Activated CD4-positive, alpha-beta T cell treated with anti-CD3 and anti-CD28 coated beads for 24 hours (primary cell): ENCODE data around the gene PRLR.
"Not testable (repeated sequence)": the region's sequence is repeated elsewhere in the genome, so short reads cannot be mapped to it uniquely, and the experiment has no call there.

Experiments used
- DNase-seq, 2 donors: peaks; one replicate each; pipeline ENCODE4 v3.0.0-alpha.2; 2020; ENCODE audit warnings: low read depth in 2 of 2

The PRLR gene

DNA sequence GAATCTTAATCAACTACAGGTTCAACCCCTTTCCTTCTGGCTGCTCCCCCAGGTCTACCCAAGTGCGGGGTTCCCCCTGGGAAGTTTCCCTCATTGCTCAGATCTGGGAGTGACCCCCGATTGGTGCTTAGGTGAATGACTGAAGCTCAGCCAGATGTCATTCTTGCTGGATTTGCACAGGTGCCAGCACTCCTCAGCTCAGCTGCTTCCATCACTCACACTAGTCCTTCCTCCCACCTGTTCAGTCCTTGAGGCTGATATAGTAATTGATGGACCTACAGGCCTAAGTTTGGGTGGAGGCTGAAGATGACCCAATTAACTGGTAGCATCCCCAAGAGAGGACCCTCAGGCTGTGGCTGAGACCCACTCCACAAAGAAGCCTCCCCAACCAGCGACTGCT is 32.9 kb downstream of the PRLR start:
- no peak for DNase-seq

DNA sequence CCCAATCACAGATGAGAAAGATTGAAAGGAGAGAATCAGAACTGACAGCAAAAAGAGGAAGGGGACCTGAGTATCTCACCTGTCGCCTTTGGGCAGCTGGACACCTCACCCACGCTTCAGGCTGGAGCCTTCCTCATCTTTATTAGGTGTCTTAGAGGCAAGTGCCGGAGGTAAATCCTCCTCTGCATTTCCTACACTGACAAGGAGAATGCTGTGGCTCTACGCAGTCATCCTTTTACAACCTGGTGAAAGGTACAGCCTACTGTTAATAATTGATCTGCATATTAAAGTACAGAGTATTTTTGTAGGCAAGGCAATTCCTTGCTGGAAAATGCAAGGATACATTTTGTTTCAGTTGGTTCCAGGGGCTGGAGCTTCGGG is 34.8 kb downstream of the PRLR start:
- DNase-seq, result no peak

DNA sequence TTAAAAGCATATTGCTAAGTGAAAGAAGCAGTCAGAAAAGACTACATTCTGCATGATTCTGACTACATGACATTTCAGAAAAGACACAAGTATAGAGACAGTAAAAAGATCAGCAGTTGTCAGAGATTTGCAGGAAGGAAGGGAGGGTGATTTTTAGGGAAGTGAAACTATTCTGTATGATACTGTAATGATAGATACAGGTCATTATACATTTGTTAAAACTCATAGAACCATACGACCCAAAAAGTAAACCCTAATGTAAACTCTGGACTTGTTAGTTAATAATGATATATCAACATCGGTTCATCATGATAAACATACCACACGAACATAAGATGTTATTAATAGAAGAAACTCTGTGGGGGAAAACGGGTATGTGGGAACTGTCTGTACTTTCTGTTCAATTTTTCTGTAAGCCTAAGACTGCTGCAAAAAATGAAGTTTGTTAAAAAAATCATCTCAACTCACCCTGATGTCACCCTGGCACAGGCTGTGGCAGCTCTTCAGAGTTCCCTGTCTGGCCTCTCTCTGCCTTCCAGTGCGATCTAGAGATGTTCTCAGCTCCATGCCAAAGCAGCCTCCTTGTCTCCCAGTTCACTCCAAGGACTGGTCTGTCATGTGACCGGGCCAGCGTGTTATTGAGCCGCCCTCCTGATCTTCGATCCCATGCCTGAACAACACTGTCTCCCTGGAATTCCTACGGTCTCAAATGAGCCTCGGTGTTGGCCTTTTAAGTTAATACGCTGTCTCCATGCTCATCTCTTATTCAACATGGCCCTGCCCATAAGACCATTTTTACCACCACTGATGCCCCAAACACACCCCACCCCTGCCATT is 35.4 kb downstream of the PRLR start:
- no peak for DNase-seq

DNA sequence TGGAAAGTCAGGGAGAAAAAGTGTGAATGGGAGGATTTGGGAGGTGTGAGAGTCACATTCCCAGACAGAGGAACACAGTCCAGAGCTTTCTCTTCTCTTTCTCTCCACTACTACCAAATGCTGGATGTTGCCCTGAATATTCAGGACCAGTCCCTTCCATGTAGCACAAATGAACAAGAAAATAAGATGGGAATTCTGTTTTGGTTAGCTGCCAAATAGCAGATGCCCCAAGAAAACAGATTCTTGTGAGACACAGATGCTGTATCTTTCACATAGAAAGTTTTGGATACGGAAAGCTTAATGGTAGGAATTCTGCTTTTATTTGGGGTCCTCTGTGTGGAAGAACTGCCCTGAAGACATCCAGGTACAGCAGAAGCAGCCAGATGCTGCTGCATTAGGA is 37.8 kb downstream of the PRLR start:
- DNase-seq, result no peak

DNA sequence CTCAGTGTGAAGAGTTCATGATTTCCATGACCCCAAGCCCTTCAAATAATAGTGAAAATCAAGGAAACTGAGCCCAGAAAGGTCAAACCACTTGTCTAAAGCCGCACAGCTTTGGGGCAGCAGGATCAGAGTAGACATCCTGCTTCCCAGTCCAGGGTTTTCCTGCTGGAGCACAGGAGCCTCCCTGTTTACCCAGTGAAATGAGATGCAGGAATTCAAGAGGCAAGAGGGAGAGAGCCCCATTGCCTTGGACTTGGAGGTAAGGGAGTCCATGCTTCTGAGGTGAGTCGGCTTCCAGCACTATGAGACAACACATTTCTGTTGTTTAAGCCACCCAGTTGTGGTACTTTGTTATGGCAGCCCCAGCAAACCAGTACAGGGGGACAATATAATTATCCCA is 40.5 kb downstream of the PRLR start:
- DNase-seq, result not testable (repeated sequence)

DNA sequence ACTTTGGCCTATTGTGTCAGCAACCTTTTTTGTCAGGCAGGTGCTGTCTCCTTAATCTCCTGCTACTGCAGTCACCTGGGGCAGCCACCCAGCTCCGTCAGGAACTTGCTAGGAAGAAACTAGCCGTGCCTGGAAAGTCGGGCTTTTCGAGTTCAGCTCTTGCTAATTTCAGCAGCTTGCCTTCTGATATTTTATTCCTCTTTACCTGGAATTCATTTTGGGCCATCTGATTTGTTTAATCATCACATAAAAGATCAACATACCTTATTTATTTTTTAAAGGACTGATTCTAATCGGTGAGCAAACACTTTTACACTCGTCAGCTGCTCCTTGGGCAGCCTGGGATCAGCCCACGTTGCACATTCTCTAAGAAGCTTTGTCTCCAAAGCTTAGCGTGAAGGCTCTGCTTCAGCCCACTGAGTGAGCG is 42.2 kb downstream of the PRLR start:
- DNase-seq, result no peak

DNA sequence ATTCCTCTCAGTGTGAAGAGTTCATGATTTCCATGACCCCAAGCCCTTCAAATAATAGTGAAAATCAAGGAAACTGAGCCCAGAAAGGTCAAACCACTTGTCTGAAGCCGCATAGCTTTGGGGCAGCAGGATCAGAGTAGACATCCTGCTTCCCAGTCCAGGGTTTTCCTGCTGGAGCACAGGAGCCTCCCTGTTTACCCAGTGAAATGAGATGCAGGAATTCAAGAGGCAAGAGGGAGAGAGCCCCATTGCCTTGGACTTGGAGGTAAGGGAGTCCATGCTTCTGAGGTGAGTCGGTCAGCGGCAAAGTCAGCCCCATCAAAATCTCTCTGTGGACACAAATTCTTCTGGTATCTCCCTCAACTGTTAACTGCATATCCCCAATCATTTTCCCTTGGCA is 42.7 kb downstream of the PRLR start:
- DNase-seq, result not testable (repeated sequence)

DNA sequence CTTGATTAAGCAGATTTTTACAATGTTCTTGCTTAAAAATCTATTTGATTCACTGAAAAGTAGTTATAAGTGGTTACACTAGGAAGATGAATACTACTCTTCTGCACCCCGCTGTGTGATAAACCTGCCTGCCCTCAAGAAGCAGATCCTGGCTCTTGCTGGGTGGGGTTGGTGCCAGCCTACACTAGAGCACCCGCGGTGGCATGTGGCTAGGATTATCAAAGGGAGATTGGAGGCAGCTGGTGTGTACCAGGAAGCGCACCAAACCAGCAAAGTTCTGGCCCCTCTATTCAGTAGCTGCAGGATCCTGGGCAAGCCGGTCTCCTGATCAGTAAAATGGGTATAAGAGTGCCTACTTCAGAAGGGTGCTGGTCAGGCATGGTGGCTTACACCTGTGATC is 43.5 kb downstream of the PRLR start:
- no peak for DNase-seq

DNA sequence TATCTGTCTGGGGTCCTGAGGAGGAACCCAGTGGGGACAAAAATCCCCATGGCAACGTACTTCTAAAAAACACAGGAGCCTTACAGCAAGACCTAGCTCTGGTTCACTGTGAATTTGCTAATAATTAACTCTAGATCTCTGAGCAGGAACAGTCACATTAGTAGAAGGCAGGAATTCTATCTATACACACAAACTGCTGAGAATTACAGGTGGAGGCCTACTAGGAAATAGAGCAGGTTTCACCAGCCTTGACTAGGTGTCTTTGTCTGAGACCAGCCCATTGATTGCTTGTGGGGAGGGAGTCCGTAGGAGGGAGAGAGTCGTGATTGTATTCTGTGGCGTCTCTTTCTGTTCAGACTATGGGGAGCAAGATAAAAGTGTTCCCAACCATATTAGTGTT is 44.8 kb downstream of the PRLR start:
- DNase-seq, result no peak

DNA sequence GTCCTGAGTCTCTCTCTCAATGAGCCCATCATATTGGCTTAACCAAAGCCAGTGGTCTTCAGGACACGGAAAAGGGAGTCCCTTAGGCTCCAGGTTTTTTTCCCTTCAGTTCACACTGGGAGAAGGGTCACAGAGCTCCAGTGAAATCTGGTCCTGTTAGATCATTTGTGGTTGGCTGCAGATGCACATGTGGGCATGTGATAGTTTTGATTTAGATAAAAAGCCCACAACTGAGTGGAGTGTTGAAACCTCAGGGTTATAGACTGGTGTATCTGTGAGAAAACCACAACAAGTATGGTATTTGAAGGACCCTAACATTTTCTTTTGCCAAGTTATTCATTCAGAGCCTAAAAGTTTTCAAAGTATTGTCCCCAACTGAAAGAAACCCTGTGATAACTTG is 46.7 kb downstream of the PRLR start:
- DNase-seq, result no peak

DNA sequence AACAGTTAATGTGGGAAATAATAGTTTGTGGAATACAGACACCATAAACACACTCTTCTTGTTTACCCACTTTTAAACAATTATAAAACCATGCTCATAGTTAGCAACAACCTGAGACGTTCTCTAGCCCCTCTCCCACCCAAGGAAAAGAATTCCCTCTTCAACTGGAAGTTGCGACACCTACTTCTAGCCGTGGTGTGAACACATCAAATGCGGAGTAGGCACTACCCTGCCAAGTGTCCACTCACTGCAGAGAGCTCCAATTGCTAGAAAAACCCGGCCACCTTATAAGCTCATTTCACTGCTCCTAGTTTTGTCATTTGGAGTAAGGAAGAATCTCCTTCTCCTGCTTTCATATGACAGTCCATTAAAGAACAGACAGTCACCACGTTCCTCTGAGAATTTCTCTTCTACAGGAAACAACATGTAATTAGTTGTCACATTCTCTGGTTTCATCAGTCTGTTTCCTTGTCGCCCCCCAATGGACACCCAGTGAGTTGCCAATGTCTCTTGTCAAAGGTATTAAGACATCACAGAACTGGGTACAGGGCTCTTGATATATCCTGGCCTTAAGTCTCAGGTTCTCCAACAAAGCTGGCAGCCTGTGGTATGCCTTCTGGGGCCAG is 47.3 kb downstream of the PRLR start:
- peak; percentile 11 to 18 for DNase-seq

DNA sequence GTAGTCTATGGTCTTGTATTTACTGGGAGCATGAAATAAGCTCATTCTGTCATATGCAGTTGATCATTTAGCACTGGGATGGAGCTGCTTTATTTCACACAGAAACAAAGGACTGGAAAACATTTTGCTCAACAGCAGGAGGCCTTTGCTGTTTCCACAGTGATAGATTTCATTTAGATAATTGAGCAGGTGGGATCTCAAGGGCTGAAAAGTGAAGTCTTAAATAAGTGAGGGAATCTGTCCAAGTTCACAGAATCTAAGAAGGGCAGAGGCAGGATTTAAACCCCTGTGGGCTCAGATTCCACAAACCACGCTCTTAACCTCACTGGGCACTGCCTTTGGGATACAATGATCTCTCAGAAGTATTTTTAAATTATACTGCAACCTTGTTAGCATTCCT is 47.8 kb downstream of the PRLR start:
- DNase-seq, result no peak

DNA sequence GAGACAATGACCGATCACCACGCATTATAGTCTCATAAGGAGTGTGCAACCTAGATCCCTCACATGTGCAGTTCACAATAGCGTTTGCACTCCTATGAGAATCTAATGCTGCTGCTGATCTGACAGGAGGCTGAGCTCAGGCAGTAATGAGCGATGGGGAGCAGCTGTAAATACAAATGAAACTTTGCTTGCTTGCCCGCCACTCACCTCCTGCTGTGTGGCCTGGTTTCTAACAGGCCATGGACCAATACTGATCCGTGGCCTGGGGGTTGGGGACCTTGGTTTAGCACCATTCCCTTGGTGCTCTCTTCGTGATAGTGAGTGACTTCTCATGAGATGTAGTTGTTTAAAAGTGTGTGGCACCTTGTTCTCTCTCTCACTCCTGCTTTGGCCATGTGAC is 50.2 kb downstream of the PRLR start:
- DNase-seq, result no peak

DNA sequence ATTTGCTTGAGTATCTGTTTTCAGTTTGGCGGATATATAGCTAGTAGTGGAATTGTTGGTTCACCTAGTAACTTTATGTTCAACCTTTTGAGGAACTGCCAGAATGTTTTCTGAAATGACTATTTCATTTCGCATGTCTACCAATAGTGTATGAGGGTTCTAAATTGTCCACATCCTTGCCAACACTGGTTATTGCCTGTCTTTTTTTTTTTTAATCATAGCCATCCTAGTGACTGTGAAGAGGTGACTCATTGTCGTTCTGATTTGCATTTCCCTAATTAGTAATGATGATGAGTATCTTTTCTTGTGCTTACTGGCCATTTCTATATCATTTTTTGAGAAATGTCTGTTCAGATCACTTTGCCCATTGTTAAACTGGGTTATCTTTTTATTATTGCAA is 52.5 kb downstream of the PRLR start:
- no peak for DNase-seq

DNA sequence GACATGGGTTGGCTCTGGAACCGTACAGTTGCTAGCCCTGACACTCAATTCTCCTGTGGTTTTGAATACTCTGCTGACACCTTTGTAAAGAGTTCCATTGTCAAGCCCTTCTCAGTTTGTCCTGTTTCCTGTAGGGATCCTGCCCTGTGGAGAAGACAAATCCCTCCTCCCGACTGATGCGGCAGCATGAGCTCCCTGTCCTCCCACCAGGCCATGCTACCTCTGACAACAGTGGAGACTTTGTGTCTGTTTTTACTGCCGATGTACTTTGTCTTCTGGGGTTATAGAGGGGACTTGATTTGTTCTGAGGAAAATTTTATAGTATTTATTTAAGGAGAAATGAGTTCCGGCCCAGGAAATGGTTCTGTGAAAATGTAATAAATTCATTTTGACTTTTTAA is 57.8 kb downstream of the PRLR start:
- DNase-seq, result no peak

DNA sequence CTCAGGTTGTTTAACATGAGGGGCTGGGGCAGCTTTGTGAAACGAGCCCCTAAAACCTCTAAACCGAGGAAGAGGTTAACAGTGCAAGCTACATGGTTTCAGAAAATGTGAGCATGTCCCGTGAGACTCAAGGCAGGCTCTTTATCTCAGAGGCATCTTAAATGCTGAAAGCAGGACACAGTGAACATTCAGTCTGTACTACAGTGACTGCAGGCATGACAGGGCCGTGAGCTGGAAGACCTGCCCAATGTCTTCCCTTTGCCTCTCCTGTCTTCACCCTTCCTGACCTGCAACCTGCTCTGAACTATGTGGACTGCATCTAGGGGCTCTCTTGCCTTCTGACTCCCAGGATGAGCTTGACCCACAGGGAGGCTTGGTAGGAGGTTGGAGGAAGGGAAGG is 58.3 kb downstream of the PRLR start:
- DNase-seq, result no peak

DNA sequence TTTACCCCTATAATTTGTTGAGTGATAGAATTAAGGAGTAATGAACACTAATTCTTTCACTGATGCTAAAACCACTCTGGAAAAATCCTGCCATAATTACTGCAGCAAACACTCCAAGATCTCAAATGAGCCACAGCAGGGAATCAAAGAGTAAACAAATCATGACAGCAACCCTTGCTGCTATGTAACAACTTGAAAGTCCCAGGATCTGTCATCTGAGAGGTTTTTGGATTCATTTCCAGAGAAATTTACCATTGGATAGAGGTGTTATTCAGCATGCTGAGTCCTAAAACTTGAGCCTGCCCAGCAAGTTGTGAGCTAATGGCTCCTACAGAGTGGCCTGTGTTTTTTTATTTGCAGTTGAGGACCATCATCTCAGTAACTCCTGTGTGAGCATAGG is 59.2 kb downstream of the PRLR start:
- DNase-seq, result no peak

DNA sequence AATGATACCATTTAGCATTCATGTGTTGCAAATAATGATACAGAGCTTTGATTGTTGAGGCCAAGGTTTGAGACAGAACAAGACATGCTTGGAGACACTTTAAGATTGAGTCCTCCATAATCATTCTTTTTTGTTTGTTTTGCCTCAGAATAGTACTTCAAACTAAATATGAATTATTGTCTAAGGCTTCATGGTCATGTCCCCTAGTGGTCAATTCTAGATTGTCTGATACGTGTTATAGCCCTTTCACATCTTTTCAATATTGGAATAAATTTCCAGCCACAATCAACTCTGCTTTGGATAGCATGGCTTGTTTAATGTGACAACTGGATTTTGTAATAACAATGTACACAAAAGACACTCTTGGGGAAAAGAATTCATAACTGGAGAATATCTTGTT is 64.2 kb downstream of the PRLR start:
- no peak for DNase-seq

DNA sequence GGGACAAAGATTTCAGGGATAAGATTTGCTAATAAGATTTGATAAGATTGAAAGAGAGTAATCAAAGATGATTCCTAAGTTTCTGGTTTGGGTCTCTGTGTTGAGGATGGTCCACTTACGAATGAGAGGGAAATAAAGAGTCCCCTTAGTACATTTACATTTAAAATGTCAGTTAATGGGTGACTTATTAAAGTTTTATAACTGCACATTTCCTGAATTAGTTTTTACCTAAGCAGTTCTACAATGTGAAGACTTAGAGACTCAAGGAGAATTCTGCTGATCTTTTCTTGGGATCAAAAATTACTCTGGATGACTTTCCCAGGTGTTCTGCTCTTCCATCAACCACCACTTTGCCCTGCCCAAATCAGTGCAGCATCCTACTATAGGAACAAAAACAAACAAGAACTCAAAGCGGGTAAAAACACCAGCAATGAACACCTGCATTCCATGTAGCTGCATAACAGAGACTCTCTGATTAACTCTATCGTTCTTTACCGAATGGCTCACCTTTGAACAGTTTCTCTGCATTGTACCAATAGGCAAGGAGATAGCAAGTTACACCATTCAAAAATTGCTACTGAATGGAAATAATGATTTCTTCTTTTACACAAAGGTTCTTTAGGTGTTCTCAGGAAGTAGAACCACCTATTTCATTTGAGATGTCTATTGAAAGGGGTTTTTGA is 65.3 kb downstream of the PRLR start:
- no peak for DNase-seq

DNA sequence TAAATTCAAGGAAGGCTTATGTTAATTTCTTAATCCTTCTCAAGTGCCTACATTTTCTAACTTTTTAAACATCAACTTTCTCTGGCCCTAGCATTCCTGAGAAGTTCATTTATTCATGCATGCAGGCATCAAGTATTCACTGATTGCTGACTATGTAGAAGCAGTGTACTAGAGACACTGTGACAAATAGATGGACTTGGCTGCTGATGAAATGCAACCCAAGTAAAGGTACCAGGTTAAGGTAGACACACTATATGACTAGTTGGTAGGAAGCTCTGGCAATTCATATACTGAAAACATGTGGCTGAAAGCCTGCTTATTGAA is 66.6 kb downstream of the PRLR start:
- DNase-seq, result no peak

DNA sequence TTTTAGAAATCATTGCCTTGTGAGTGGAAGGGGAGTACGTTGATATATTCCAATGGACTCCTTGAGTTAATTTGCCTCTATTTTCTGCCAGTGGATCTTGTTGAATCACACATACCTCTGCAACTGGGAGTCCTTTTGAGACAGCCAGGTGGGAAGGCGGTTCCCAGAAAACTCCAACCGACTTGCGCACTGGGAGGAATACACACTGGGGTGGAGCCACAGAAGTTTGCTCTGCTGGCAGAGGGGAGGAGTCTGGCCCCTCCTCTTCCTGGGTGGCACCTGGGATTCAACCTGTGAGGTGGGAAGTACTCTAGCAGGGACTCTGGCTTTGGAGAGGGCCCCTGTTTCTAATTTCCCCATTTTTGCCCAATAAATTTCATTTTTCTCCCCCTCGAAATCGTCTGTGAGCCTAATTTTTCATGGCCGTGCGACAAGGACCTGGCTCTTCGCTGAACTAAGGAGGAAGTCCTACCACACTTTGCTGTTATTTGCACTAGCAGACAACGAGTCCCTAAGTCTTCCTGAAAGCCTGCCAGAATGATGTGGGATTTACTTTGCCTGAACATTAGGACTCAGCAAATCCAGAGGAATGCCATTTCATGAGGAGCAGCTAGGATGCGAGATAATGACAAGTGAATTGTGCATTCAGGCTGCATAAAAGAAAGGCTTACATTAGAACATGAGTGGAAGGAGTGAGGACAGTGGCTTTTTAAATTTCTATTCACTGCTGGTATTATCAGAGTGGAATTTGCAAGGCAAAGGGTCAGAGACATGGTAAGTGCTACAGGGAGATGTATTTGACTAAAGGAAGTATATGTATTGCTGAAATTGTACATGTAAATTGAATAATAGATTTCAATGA is 67.2 kb downstream of the PRLR start:
- no peak for DNase-seq

DNA sequence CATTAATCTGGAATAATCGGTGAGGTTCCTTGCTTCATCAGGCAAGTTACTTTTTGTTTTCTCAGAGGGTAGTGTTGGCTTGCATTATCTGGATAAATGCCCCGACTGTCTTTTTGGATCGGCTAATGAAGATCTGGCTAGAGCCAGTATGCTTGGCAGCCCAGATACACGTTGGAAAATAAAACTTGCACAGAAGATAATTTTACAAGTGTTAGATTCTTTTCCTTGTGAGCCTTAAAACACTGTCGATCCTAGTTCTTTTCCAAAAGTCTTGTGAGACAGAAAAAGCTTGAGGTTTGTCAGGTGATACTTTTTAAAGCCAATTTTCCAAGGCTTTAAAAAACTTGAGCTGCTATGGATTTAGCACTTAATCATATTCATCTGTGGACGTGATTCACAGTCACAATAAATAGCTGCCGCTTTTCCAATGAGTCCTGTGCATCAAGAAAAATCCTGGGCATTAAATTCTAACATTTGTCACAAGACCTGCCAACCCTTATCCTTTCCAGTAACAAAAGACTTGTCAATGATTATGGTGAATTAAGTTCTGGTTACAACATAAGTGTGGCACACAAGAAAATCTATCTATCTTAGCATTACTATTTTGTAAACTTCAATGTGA is 68.5 kb downstream of the PRLR start:
- DNase-seq, result no peak
